Naive thymus-derived CD4-positive, alpha-beta T cell (primary cell): ENCODE measurements around the gene CRTAC1. TPM values are rescaled to one million over a fixed set of nuclear protein-coding genes. Genes with fewer than 3 reads are reported as not detected.

Experiments used
- ATAC-seq: fragments of 150-1000 bp; cut with Tn5 transposase; 2 replicates; pipeline ENCODE4 v1.10.0; 2021; ENCODE audit warnings: mild to moderate bottlenecking, moderate library complexity
- CTCF ChIA-PET: fragments of 350-600 bp; sonication (Branson Sonifier 250); formaldehyde crosslinking; loops from one replicate; lab custom pipeline; 2021; ENCODE audit warnings: antibody characterized with exemption; lab: Charles Lee
- POLR2A ChIA-PET: fragments of 350-600 bp; sonication (Branson Sonifier 250); formaldehyde crosslinking; loops from one replicate; lab custom pipeline; 2021; ENCODE audit warnings: antibody characterized with exemption, inconsistent platforms; lab: Charles Lee
- DNase-seq, 9 donors: peaks; one replicate each; pipeline versions ENCODE4 v3.0.0 to v3.0.0-alpha.2; 2020 to 2022; ENCODE audit warnings: mixed read lengths in 1 of 9
- H3K27ac ChIP-seq: one replicate; pipeline ENCODE4 v1.7.0; 2013; ENCODE audit warnings: mild to moderate bottlenecking, low read depth, low read length, moderate library complexity
- H3K27me3 ChIP-seq, 2 donors: one replicate each; pipeline ENCODE4 v1.7.0; 2013; ENCODE audit warnings: low read length in 2 of 2, mild to moderate bottlenecking in 2 of 2, moderate library complexity in 2 of 2; ENCODE audit not compliant: control insufficient read depth in 2 of 2, insufficient read depth in 2 of 2
- H3K36me3 ChIP-seq, 3 experiments: 1 replicate in 2 of 3; 2 replicates in 1 of 3; pipeline ENCODE4 v1.7.0; 2013; ENCODE audit warnings: low read length in 3 of 3, mild to moderate bottlenecking in 3 of 3, moderate library complexity in 1 of 3; ENCODE audit not compliant: insufficient read depth in 3 of 3, control insufficient read depth in 2 of 3
- H3K4me1 ChIP-seq, 2 donors: one replicate each; pipeline ENCODE4 v1.7.0; 2013; ENCODE audit warnings: low read length in 2 of 2, mild to moderate bottlenecking in 2 of 2, moderate library complexity in 1 of 2; ENCODE audit not compliant: control insufficient read depth in 2 of 2, insufficient read depth in 2 of 2
- H3K4me3 ChIP-seq: 2 replicates; pipeline ENCODE4 v1.7.0; 2013; ENCODE audit warnings: mild to moderate bottlenecking, low read length
- H3K9me3 ChIP-seq, 3 experiments: 1 replicate in 2 of 3; 2 replicates in 1 of 3; pipeline ENCODE4 v1.7.0; 2013; ENCODE audit warnings: low read length in 3 of 3; ENCODE audit not compliant: control insufficient read depth in 2 of 3
- H3K27ac Mint-ChIP-seq, 9 donors: one replicate each; pipeline ENCODE4 v1.8.0; 2020 to 2022; ENCODE audit warnings: mixed read lengths in 9 of 9, mild to moderate bottlenecking in 8 of 9, moderate library complexity in 5 of 9, inconsistent platforms in 2 of 9
- H3K27me3 Mint-ChIP-seq, 5 donors: one replicate each; pipeline ENCODE4 v1.8.0; 2021 to 2022; ENCODE audit warnings: mixed read lengths in 5 of 5, mild to moderate bottlenecking in 1 of 5
- H3K36me3 Mint-ChIP-seq, 5 donors: one replicate each; pipeline ENCODE4 v1.8.0; 2020 to 2022; ENCODE audit warnings: mixed read lengths in 5 of 5, mild to moderate bottlenecking in 3 of 5, inconsistent platforms in 1 of 5
- H3K4me1 Mint-ChIP-seq, 7 donors: one replicate each; pipeline ENCODE4 v1.8.0; 2020 to 2022; ENCODE audit warnings: mixed read lengths in 7 of 7, mild to moderate bottlenecking in 3 of 7, inconsistent platforms in 1 of 7
- H3K4me3 Mint-ChIP-seq, 10 donors: one replicate each; pipeline ENCODE4 v1.8.0; 2020 to 2022; ENCODE audit warnings: mild to moderate bottlenecking in 10 of 10, mixed read lengths in 10 of 10, moderate library complexity in 6 of 10, inconsistent platforms in 2 of 10
- H3K9me3 Mint-ChIP-seq, 11 donors: one replicate each; pipeline ENCODE4 v1.8.0; 2020 to 2022; ENCODE audit warnings: mixed read lengths in 11 of 11, mild to moderate bottlenecking in 4 of 11, inconsistent platforms in 1 of 11, moderate library complexity in 1 of 11
- intact Hi-C, 2 donors: fragments of 100-400 bp; cut with micrococcal nuclease; formaldehyde crosslinking; loops; one replicate each; pipeline ENCODE4 v1.15.1; 2023
- polyA plus RNA-seq, 2 donors: library from polyadenylated mRNA; unstranded; fragments of 300-500 nt; fragmentation: Illumina TruSeq; gene quantifications; one replicate each; pipeline ENCODE4 v1.2.3, GENCODE V29; 2021
- total RNA-seq, 6 experiments: library from RNA in 5 of 6; stranded (reverse) in 5 of 6; gene quantifications; 1 replicate in 5 of 6; 2 replicates in 1 of 6; pipeline ENCODE4 v1.2.3 and lab custom pipeline; 2021 to 2026

CRTAC1 gene
- total and polyA plus RNA-seq, 7 experiments from 2014 or later: not detected

GRCh38 chr10:97852840-97853405 is 177.5 kb downstream of the CRTAC1 start:
- ATAC-seq (no peak), DNase-seq (no peak)
- Mint-ChIP-seq H3K4me1 (peaks cover 29 to 67% (median 47%) of the 10 kb centered on the region in 7 donors), H3K4me3 (peak overlapping the region in 6 of 10 donors; percentile 6 to 94 (median 84)), H3K27ac (peak overlapping the region in 1 of 9 donors; percentile 73), H3K36me3 (peaks cover 0 to 10% (median 5%) of the 10 kb centered on the region in 5 donors), H3K27me3 (peaks cover 0 to 4% (median 0%) of the 10 kb centered on the region in 5 donors), H3K9me3 (no peaks in the 10 kb centered on the region)
- Histone ChIP-seq H3K4me3 (no peak overlapping the region), H3K27ac (no peak overlapping the region), H3K36me3 (no peaks in the 10 kb centered on the region), H3K4me1 (peaks cover 25 to 32% of the 10 kb centered on the region in 2 donors), H3K27me3 (no peaks in the 10 kb centered on the region), H3K9me3 (no peaks in the 10 kb centered on the region)
- POLR2A ChIA-PET: interaction anchor here (0.7 to 2.3 kb wide), 4 partner anchors 9 to 281 kb away, joined by 3 to 7 read pairs (median 3); partner anchors contain the start of gene R3HCC1L
- CTCF ChIA-PET: interaction anchor here (5.2 kb wide), 1 partner anchor 16 kb away, joined by 25 read pairs; no protein-coding TSS in a partner anchor
- intact Hi-C loops: loop anchor here in 1 of 2 donors (5.0 to 10.0 kb wide), 2 partner anchors 151 to 282 kb away; partner anchors contain the start of gene R3HCC1L

GRCh38 chr10:97852277-97852676 is 178.1 kb downstream of the CRTAC1 start:
- H3K4me1 Mint-ChIP-seq: peaks cover 22 to 62% (median 46%) of the 10 kb centered on the region in 7 donors
- POLR2A ChIA-PET: interaction anchor here (0.7 to 2.6 kb wide), 4 partner anchors 16 to 282 kb away, joined by 3 to 10 read pairs (median 5); partner anchors contain the start of gene R3HCC1L

GRCh38 chr10:97851341-97852001 is 178.9 kb downstream of the CRTAC1 start:
- intact Hi-C loops: loop anchor here in 1 of 2 donors (5.0 to 10.0 kb wide), 2 partner anchors 149 to 283 kb away; partner anchors contain the start of gene R3HCC1L
- H3K4me3 Mint-ChIP-seq: peak overlapping the region; percentile 84 to 94 (median 89)
- ChIA-PET CTCF (interaction anchor here (0.7 to 5.2 kb wide), 3 partner anchors 18 to 276 kb away, joined by 3 to 25 read pairs (median 4); no protein-coding TSS in a partner anchor), POLR2A (interaction anchor here (0.9 to 2.6 kb wide), 6 partner anchors 17 to 283 kb away, joined by 3 to 10 read pairs (median 4); partner anchors contain the start of genes R3HCC1L and ZFYVE27)
- ATAC-seq: peak; percentile 51
- no peaks in the 10 kb centered on the region for H3K9me3 Mint-ChIP-seq
- peaks cover 0 to 4% (median 0%) of the 10 kb centered on the region in 5 donors for H3K27me3 Mint-ChIP-seq
- Histone ChIP-seq H3K9me3 (no peaks in the 10 kb centered on the region), H3K4me3 (peak overlapping the region; percentile 74), H3K36me3 (no peaks in the 10 kb centered on the region), H3K4me1 (peaks cover 25 to 32% of the 10 kb centered on the region in 2 donors), H3K27ac (no peak overlapping the region), H3K27me3 (no peaks in the 10 kb centered on the region)
- H3K36me3 Mint-ChIP-seq: peaks cover 0 to 10% (median 5%) of the 10 kb centered on the region in 5 donors
- DNase-seq: peak in 5 of 9 donors; percentile 25 to 59 (median 47)
- H3K4me1 Mint-ChIP-seq: peaks cover 21 to 53% (median 46%) of the 10 kb centered on the region in 7 donors
- H3K27ac Mint-ChIP-seq: peak overlapping the region in 7 of 9 donors; percentile 19 to 87 (median 73)

More at GRCh38 chr10:97852277-97852676, 178.1 kb downstream of the CRTAC1 start:
- Mint-ChIP-seq H3K27ac (peak overlapping the region in 4 of 9 donors; percentile 20 to 82 (median 68)), H3K4me3 (peak overlapping the region; percentile 26 to 94 (median 88)), H3K9me3 (no peaks in the 10 kb centered on the region), H3K27me3 (peaks cover 0 to 4% (median 0%) of the 10 kb centered on the region in 5 donors), H3K36me3 (peaks cover 0 to 10% (median 5%) of the 10 kb centered on the region in 5 donors)
- no peaks in the 10 kb centered on the region for H3K9me3 ChIP-seq
- H3K27me3 ChIP-seq: no peaks in the 10 kb centered on the region
- intact Hi-C loops: loop anchor here in 1 of 2 donors (5.0 to 10.0 kb wide), 2 partner anchors 150 to 283 kb away; partner anchors contain the start of gene R3HCC1L
- H3K36me3 ChIP-seq: no peaks in the 10 kb centered on the region
- DNase-seq (no peak), ATAC-seq (no peak)
- peaks cover 25 to 32% of the 10 kb centered on the region in 2 donors for H3K4me1 ChIP-seq
- H3K4me3 ChIP-seq: no peak overlapping the region
- no peak overlapping the region for H3K27ac ChIP-seq
- CTCF ChIA-PET: interaction anchor here (5.2 kb wide), 1 partner anchor 17 kb away, joined by 25 read pairs; no protein-coding TSS in a partner anchor

GRCh38 chr10:97850446-97850845 is 180.0 kb downstream of the CRTAC1 start:
- intact Hi-C loops: loop anchor here (1.0 to 10.0 kb wide), 4 partner anchors 54 to 284 kb away; partner anchors contain the start of gene R3HCC1L (in 2 of the 2)
- Mint-ChIP-seq H3K36me3 (peaks cover 0 to 7% (median 5%) of the 10 kb centered on the region in 5 donors), H3K4me1 (peaks cover 21 to 52% (median 43%) of the 10 kb centered on the region in 7 donors), H3K4me3 (peak overlapping the region; percentile 84 to 94 (median 89)), H3K9me3 (no peaks in the 10 kb centered on the region), H3K27ac (peak overlapping the region in 8 of 9 donors; percentile 67 to 87 (median 79)), H3K27me3 (peaks cover 0 to 4% (median 0%) of the 10 kb centered on the region in 5 donors)
- ChIA-PET POLR2A (interaction anchor here (0.6 to 2.6 kb wide), 5 partner anchors 9 to 114 kb away, joined by 3 to 10 read pairs (median 4); partner anchors contain the start of gene ZFYVE27), CTCF (interaction anchor here (0.7 to 5.2 kb wide), 3 partner anchors 19 to 277 kb away, joined by 3 to 25 read pairs (median 4); no protein-coding TSS in a partner anchor)
- DNase-seq (peak in 7 of 9 donors; percentile 9 to 48 (median 30)), ATAC-seq (peak; percentile 6)
- H3K36me3 ChIP-seq: no peaks in the 10 kb centered on the region
- H3K9me3 ChIP-seq: no peaks in the 10 kb centered on the region
- H3K27ac ChIP-seq: peak overlapping the region; percentile 61
- no peaks in the 10 kb centered on the region for H3K27me3 ChIP-seq
- peak overlapping the region; percentile 74 for H3K4me3 ChIP-seq
- H3K4me1 ChIP-seq: peaks cover 25 to 32% of the 10 kb centered on the region in 2 donors

- POLR2A ChIA-PET: interaction anchor here (0.6 to 2.6 kb wide), 12 partner anchors 9 to 369 kb away, joined by 3 to 10 read pairs (median 3); partner anchors contain the start of gene ZFYVE27
- Histone ChIP-seq H3K4me1 (peaks cover 25 to 32% of the 10 kb centered on the region in 2 donors), H3K9me3 (no peaks in the 10 kb centered on the region), H3K27ac (peak within 1 kb of the TSS; percentile 61), H3K36me3 (no peaks in the 10 kb centered on the region), H3K27me3 (no peaks in the 10 kb centered on the region), H3K4me3 (peak within 1 kb of the TSS; percentile 74)
- no peaks in the 10 kb centered on the region for H3K9me3 Mint-ChIP-seq
- intact Hi-C loops: loop anchor here (1.0 to 10.0 kb wide), 10 partner anchors 19 to 285 kb away; partner anchors contain the start of genes AVPI1 (in 2 of the 2), R3HCC1L (in 2 of the 2), PI4K2A (in 1 of the 2) and ZFYVE27 (in 1 of the 2)
- peaks cover 21 to 49% (median 37%) of the 10 kb centered on the region in 7 donors for H3K4me1 Mint-ChIP-seq
- H3K36me3 Mint-ChIP-seq: peaks cover 0 to 4% (median 2%) of the 10 kb centered on the region in 5 donors
- CTCF ChIA-PET: interaction anchor here (1.0 to 5.2 kb wide), 4 partner anchors 15 to 58 kb away, joined by 3 to 25 read pairs (median 6); no protein-coding TSS in a partner anchor
- peak; percentile 87 for ATAC-seq
- H3K27me3 Mint-ChIP-seq: peaks cover 0 to 4% (median 0%) of the 10 kb centered on the region in 5 donors
- DNase-seq: peak; percentile 43 to 70 (median 66)
- peak within 1 kb of the TSS; percentile 70 to 93 (median 87) for H3K27ac Mint-ChIP-seq
- H3K4me3 Mint-ChIP-seq: peak within 1 kb of the TSS; percentile 84 to 94 (median 90)
Measured at GRCh38 chr10:97849687-97850402, 180.6 kb downstream of the CRTAC1 start, which contains the start of gene GOLGA7B. Gene GOLGA7B, plus strand, starts transcription at chr10:97849843. Its CDS starts 461 bp downstream, at chr10:97850304.
